Epidermal melanocyte (primary cell): Measurements from ENCODE around the gene PPP1R15B.

Experiments used
- DNase-seq: peaks from one replicate; pipeline ENCODE4 v3.0.0; 2011; ENCODE audit warnings: low spot score; ENCODE audit not compliant: insufficient read length

Gene PPP1R15B

GRCh38 chr1:204411451-204412204 is at the start of gene PPP1R15B:
Gene PPP1R15B (minus strand): TSS chr1:204411817. CDS start chr1:204411411, 406 bp downstream.
- peak; percentile 88 for DNase-seq

- no peak for DNase-seq
Observed at GRCh38 chr1:204460346-204460745, 48.7 kb upstream of the PPP1R15B start.

GRCh38 chr1:204459706-204460105 is 48.1 kb upstream of the PPP1R15B start:
- no peak for DNase-seq

- DNase-seq: no peak
Observed at GRCh38 chr1:204457666-204458065, 46.0 kb upstream of the PPP1R15B start.

- peak; percentile 27 for DNase-seq
Observed at GRCh38 chr1:204456826-204457442, 45.3 kb upstream of the PPP1R15B start.

GRCh38 chr1:204455831-204456145 is 44.2 kb upstream of the PPP1R15B start:
- DNase-seq: no peak

GRCh38 chr1:204455063-204455830 is 43.6 kb upstream of the PPP1R15B start:
- DNase-seq: no peak

GRCh38 chr1:204454476-204454875 is 42.9 kb upstream of the PPP1R15B start:
- no peak for DNase-seq

GRCh38 chr1:204453141-204453772 is 41.6 kb upstream of the PPP1R15B start:
- no peak for DNase-seq

- DNase-seq: no peak
Observed at GRCh38 chr1:204451352-204452124, 39.9 kb upstream of the PPP1R15B start.

GRCh38 chr1:204450461-204451257 is 39.0 kb upstream of the PPP1R15B start:
- DNase-seq: no peak

GRCh38 chr1:204449678-204450280 is 38.2 kb upstream of the PPP1R15B start:
- DNase-seq: no peak

GRCh38 chr1:204448991-204449677 is 37.5 kb upstream of the PPP1R15B start:
- no peak for DNase-seq

GRCh38 chr1:204448344-204448964 is 36.8 kb upstream of the PPP1R15B start:
- DNase-seq: no peak

- no peak for DNase-seq
Observed at GRCh38 chr1:204447736-204448135, 36.1 kb upstream of the PPP1R15B start.

- DNase-seq: no peak
Observed at GRCh38 chr1:204447190-204447589, 35.6 kb upstream of the PPP1R15B start.

- DNase-seq: peak; percentile 64
Observed at GRCh38 chr1:204446413-204447111, 34.9 kb upstream of the PPP1R15B start.

GRCh38 chr1:204445860-204446412 is 34.3 kb upstream of the PPP1R15B start:
- peak; percentile 50 for DNase-seq
